ENCODE measurements around the gene CCDC30. TPM values are rescaled to one million over a fixed set of nuclear protein-coding genes. Genes with fewer than 3 reads are reported as not detected.

Gene CCDC30
- total and polyA plus RNA-seq, 2 experiments from 2014 or later: 2.6 to 12.9 TPM

- Histone ChIP-seq H3K4me3 (no peak overlapping the region), H3K4me2 (no peak overlapping the region), H4K20me1 (ENCODE audit: insufficient read depth, poor library complexity, severe bottlenecking) (no peaks in the 10 kb centered on the region), H3K9me2 (replicated peaks; ENCODE audit: insufficient read depth) (no peaks in the 10 kb centered on the region), H3K27ac (no peak overlapping the region), H3K36me3 (replicated peaks; ENCODE audit: insufficient read depth, low read depth) (no peaks in the 10 kb centered on the region), H3K4me1 (ENCODE audit: insufficient read depth) (peaks cover 4% of the 10 kb centered on the region), H3K9me3 (ENCODE audit: low read depth) (no peaks in the 10 kb centered on the region), H3K27me3 (no peaks in the 10 kb centered on the region), H3K79me2 (no peaks in the 10 kb centered on the region), H2AFZ (no peak overlapping the region)
- WGBS (ENCODE audit: low lambda C conversion rate, missing lambda C conversion rate): 75% methylated on average over 1 of the region's 1 CpG
- DNase-seq (ENCODE audit: low spot score): no peak
- TF ChIP-seq EZH2 (IDR thresholded peaks at IDR 0.05; ENCODE audit: borderline replicate concordance) (no peak), CTCF (IDR thresholded peaks at IDR 0.05; ENCODE audit: poor library complexity) (no peak), EZH2phosphoT487 (IDR thresholded peaks at IDR 0.05; ENCODE audit: low read depth, severe bottlenecking, unreplicated experiment) (no peak)
Measured at GRCh38 chr1:42418516-42418915, 44.6 kb upstream of the CCDC30 start.

- H3K27me3 ChIP-seq: no peaks in the 10 kb centered on the region
- 77% methylated on average over 5 of the region's 5 CpGs for WGBS (ENCODE audit: low lambda C conversion rate, missing lambda C conversion rate)
- peaks cover 4% of the 10 kb centered on the region for H3K4me1 ChIP-seq (ENCODE audit: insufficient read depth)
- H3K36me3 ChIP-seq (replicated peaks; ENCODE audit: insufficient read depth, low read depth): no peaks in the 10 kb centered on the region
- H4K20me1 ChIP-seq (ENCODE audit: insufficient read depth, poor library complexity, severe bottlenecking): no peaks in the 10 kb centered on the region
- DNase-seq (ENCODE audit: low spot score): peak; percentile 64
- H2AFZ ChIP-seq: no peak overlapping the region
- no peaks in the 10 kb centered on the region for H3K79me2 ChIP-seq
- TF ChIP-seq EZH2 (IDR thresholded peaks at IDR 0.05; ENCODE audit: borderline replicate concordance) (no peak), CTCF (IDR thresholded peaks at IDR 0.05; ENCODE audit: poor library complexity) (no peak), EZH2phosphoT487 (IDR thresholded peaks at IDR 0.05; ENCODE audit: low read depth, severe bottlenecking, unreplicated experiment) (no peak)
- no peak overlapping the region for H3K4me2 ChIP-seq
- no peaks in the 10 kb centered on the region for H3K9me3 ChIP-seq (ENCODE audit: low read depth)
- no peak overlapping the region for H3K4me3 ChIP-seq
- peak overlapping the region; percentile 65 for H3K27ac ChIP-seq
- no peaks in the 10 kb centered on the region for H3K9me2 ChIP-seq (replicated peaks; ENCODE audit: insufficient read depth)
Measured at GRCh38 chr1:42419126-42419821, 43.8 kb upstream of the CCDC30 start.

GRCh38 chr1:42420121-42420520 lies 43.0 kb upstream of the CCDC30 start:
- Histone ChIP-seq H3K79me2 (no peaks in the 10 kb centered on the region), H3K27me3 (no peaks in the 10 kb centered on the region), H3K4me3 (no peak overlapping the region), H3K4me2 (peak overlapping the region; percentile 39), H3K27ac (peak overlapping the region; percentile 78), H3K9me3 (ENCODE audit: low read depth) (no peaks in the 10 kb centered on the region), H3K36me3 (replicated peaks; ENCODE audit: insufficient read depth, low read depth) (no peaks in the 10 kb centered on the region), H3K4me1 (ENCODE audit: insufficient read depth) (peaks cover 4% of the 10 kb centered on the region), H3K9me2 (replicated peaks; ENCODE audit: insufficient read depth) (no peaks in the 10 kb centered on the region), H2AFZ (no peak overlapping the region), H4K20me1 (ENCODE audit: insufficient read depth, poor library complexity, severe bottlenecking) (no peaks in the 10 kb centered on the region)
- TF ChIP-seq CTCF (IDR thresholded peaks at IDR 0.05; ENCODE audit: poor library complexity) (no peak), EZH2phosphoT487 (IDR thresholded peaks at IDR 0.05; ENCODE audit: low read depth, severe bottlenecking, unreplicated experiment) (no peak), EZH2 (IDR thresholded peaks at IDR 0.05; ENCODE audit: borderline replicate concordance) (no peak)
- no peak for DNase-seq (ENCODE audit: low spot score)
- WGBS (ENCODE audit: low lambda C conversion rate, missing lambda C conversion rate): 85% methylated on average over 7 of the region's 7 CpGs

All from hepatocyte (in vitro differentiated cells).